ENCODE measurements around the gene PRDM11. TPM values are rescaled to one million over a fixed set of nuclear protein-coding genes. Genes with fewer than 3 reads are reported as not detected.

PRDM11 gene
- total RNA-seq, 2 donors from 2014 or later, result 4.1 to 8.3 TPM

GRCh38 chr11:45185228-45185729, 38.8 kb downstream of the PRDM11 start:
- no peak overlapping the region for H3K4me3 ChIP-seq
- H3K9me3 ChIP-seq, result no peaks in the 10 kb centered on the region
- no peak overlapping the region for H3K9ac ChIP-seq (ENCODE audit: low read depth in 2 of 2, low read length in 2 of 2)
- H3K27me3 ChIP-seq, result no peaks in the 10 kb centered on the region
- DNase-seq, result no peak
- H3K36me3 ChIP-seq, result no peaks in the 10 kb centered on the region
- H3K4me1 ChIP-seq, result no peaks in the 10 kb centered on the region
- intact Hi-C loops (cut with DNase I), result no loop called here
- no peak for TF ChIP-seq CTCF (IDR thresholded peaks at IDR 0.05)
- H3K27ac ChIP-seq, result no peak overlapping the region

- Histone ChIP-seq H3K27ac (no peak overlapping the region), H3K4me3 (no peak overlapping the region), H3K9ac (ENCODE audit: low read depth in 2 of 2, low read length in 2 of 2) (no peak overlapping the region), H3K9me3 (no peaks in the 10 kb centered on the region), H3K27me3 (no peaks in the 10 kb centered on the region), H3K4me1 (no peaks in the 10 kb centered on the region), H3K36me3 (no peaks in the 10 kb centered on the region)
- no peak for TF ChIP-seq CTCF (IDR thresholded peaks at IDR 0.05)
- no peak for DNase-seq
- intact Hi-C loops (cut with DNase I), result no loop called here
Measured at GRCh38 chr11:45187375-45187774, 40.9 kb downstream of the PRDM11 start.

GRCh38 chr11:45188127-45188526, 41.7 kb downstream of the PRDM11 start:
- H3K27me3 ChIP-seq, result no peaks in the 10 kb centered on the region
- intact Hi-C loops (cut with DNase I), result no loop called here
- no peak for DNase-seq
- H3K27ac ChIP-seq, result no peak overlapping the region
- H3K4me3 ChIP-seq, result no peak overlapping the region
- H3K9ac ChIP-seq (ENCODE audit: low read depth in 2 of 2, low read length in 2 of 2), result no peak overlapping the region
- H3K36me3 ChIP-seq, result no peaks in the 10 kb centered on the region
- H3K9me3 ChIP-seq, result no peaks in the 10 kb centered on the region
- no peak for TF ChIP-seq CTCF (IDR thresholded peaks at IDR 0.05)
- H3K4me1 ChIP-seq, result no peaks in the 10 kb centered on the region

GRCh38 chr11:45189230-45189629, 42.8 kb downstream of the PRDM11 start:
- Histone ChIP-seq H3K9me3 (no peaks in the 10 kb centered on the region), H3K4me3 (no peak overlapping the region), H3K27me3 (no peaks in the 10 kb centered on the region), H3K9ac (ENCODE audit: low read depth in 2 of 2, low read length in 2 of 2) (no peak overlapping the region), H3K36me3 (no peaks in the 10 kb centered on the region), H3K27ac (no peak overlapping the region), H3K4me1 (no peaks in the 10 kb centered on the region)
- no peak for TF ChIP-seq CTCF (IDR thresholded peaks at IDR 0.05)
- no peak for DNase-seq
- intact Hi-C loops (cut with DNase I), result no loop called here

- Histone ChIP-seq H3K9ac (ENCODE audit: low read depth in 2 of 2, low read length in 2 of 2) (no peak overlapping the region), H3K4me3 (no peak overlapping the region), H3K27ac (no peak overlapping the region), H3K9me3 (no peaks in the 10 kb centered on the region), H3K27me3 (no peaks in the 10 kb centered on the region), H3K36me3 (no peaks in the 10 kb centered on the region), H3K4me1 (no peaks in the 10 kb centered on the region)
- intact Hi-C loops (cut with DNase I), result no loop called here
- DNase-seq, result no peak
- no peak for TF ChIP-seq CTCF (IDR thresholded peaks at IDR 0.05)
Measured at GRCh38 chr11:45193695-45194094, 47.3 kb downstream of the PRDM11 start.
